PC-3 (cell line): ENCODE results near the gene FGD3. TPM values are rescaled to one million over a fixed set of nuclear protein-coding genes. Genes with fewer than 3 reads are reported as not detected.
A peak's percentile ranks its signal among the peaks of the same experiment; 100 is the strongest.

Source experiments
- ATAC-seq: fragments of 200-7000 bp; cut with Tn5 transposase; 2 replicates; pipeline ENCODE4 v1.9.1; 2020; ENCODE audit warnings: mild to moderate bottlenecking, moderate library complexity
- BruUV-seq: library from RNA; stranded (reverse); fragments of 400-500 nt; replicated peaks from 2 replicates; lab custom pipeline; 2021; lab: Mats Ljungman, UMichigan
- CTCF ChIA-PET: fragments of 300-600 bp; sonication (Branson Sonifier 250); formaldehyde crosslinking; loops from one replicate; lab custom pipeline; 2022; ENCODE audit warnings: antibody characterized with exemption; lab: Charles Lee
- POLR2A ChIA-PET: fragments of 300-600 bp; sonication (Branson Sonifier 250); formaldehyde crosslinking; loops from one replicate; lab custom pipeline; 2022; ENCODE audit warnings: antibody characterized with exemption; ENCODE audit not compliant: unreplicated experiment; lab: Charles Lee
- DNase-seq: peaks from one replicate; pipeline ENCODE4 v3.0.0-alpha.2; 2015
- H2AFZ ChIP-seq: fragments of 300-600 bp; sonication (generic); 2 replicates; pipeline ENCODE4 v1.6.0; 2016; ENCODE audit warnings: antibody characterized with exemption, low read length
- H3F3A ChIP-seq: fragments of 300-600 bp; sonication (generic); one replicate; pipeline ENCODE4 v1.6.0; 2017; ENCODE audit warnings: antibody characterized with exemption, low read length, control low read depth, mild to moderate bottlenecking; ENCODE audit not compliant: unreplicated experiment
- H3K27ac ChIP-seq: fragments of 300-600 bp; sonication (generic); 2 replicates; pipeline ENCODE4 v1.5.1; 2016; ENCODE audit warnings: mild to moderate bottlenecking, low read length
- H3K27me3 ChIP-seq: fragments of 300-600 bp; sonication (generic); 2 replicates; pipeline ENCODE4 v1.6.1; 2016; ENCODE audit warnings: low read length, mixed read lengths
- H3K36me3 ChIP-seq: fragments of 300-600 bp; sonication (generic); 2 replicates; pipeline ENCODE4 v1.6.1; 2016; ENCODE audit warnings: low read depth, mixed run types, low read length, mixed read lengths
- H3K4me1 ChIP-seq: fragments of 300-600 bp; sonication (generic); 2 replicates; pipeline ENCODE4 v1.5.1; 2016; ENCODE audit warnings: low read length; ENCODE audit not compliant: insufficient read depth
- H3K4me2 ChIP-seq: fragments of 300-600 bp; sonication (generic); 2 replicates; pipeline ENCODE4 v1.6.0; 2016; ENCODE audit warnings: low read length
- H3K4me3 ChIP-seq: fragments of 300-600 bp; sonication (generic); 2 replicates; pipeline ENCODE4 v1.5.1; 2016; ENCODE audit warnings: mild to moderate bottlenecking, low read length, mixed read lengths
- H3K79me2 ChIP-seq: fragments of 300-600 bp; sonication (generic); 2 replicates; pipeline ENCODE4 v1.6.1; 2017; ENCODE audit warnings: low read length, mixed read lengths
- H3K9ac ChIP-seq: fragments of 300-600 bp; sonication (generic); 2 replicates; pipeline ENCODE4 v1.6.0; 2016; ENCODE audit warnings: mild to moderate bottlenecking, low read length
- H3K9me2 ChIP-seq: fragments of 300-600 bp; sonication (generic); replicated peaks from 2 replicates; pipeline ENCODE4 v1.6.1; 2016; ENCODE audit warnings: mixed run types, low read length, mixed read lengths
- H3K9me3 ChIP-seq: fragments of 300-600 bp; sonication (generic); 2 replicates; pipeline ENCODE4 v1.6.1; 2016; ENCODE audit warnings: low read length, mixed read lengths
- H4K20me1 ChIP-seq: fragments of 300-600 bp; sonication (generic); 2 replicates; pipeline ENCODE4 v1.6.1; 2016; ENCODE audit warnings: low read length, mixed read lengths
- EZH2 ChIP-seq: fragments of 300-600 bp; sonication (generic); IDR thresholded peaks from one replicate; pipeline ENCODE4 v1.6.1; 2017; ENCODE audit warnings: antibody characterized with exemption, mild to moderate bottlenecking, low read length; ENCODE audit not compliant: unreplicated experiment
- EZH2phosphoT487 ChIP-seq: fragments of 300-600 bp; sonication (generic); IDR thresholded peaks from 2 replicates; pipeline ENCODE4 v1.6.1; 2018; ENCODE audit warnings: mild to moderate bottlenecking, antibody characterized with exemption, low read length, borderline replicate concordance
- intact Hi-C: fragments of 100-400 bp; cut with micrococcal nuclease; formaldehyde crosslinking; loops from 2 replicates; pipeline ENCODE4 v1.9.0; 2023
- total RNA-seq: library from RNA; depleted of rRNA; stranded (reverse); fragments of >200 nt; gene quantifications from 2 replicates; pipeline ENCODE4 v1.2.3, GENCODE V29; 2014
- TF ChIP-seq, protein P1 (sequence below): fragments of 300-600 bp; sonication (generic); conservative IDR thresholded peaks from 2 replicates; pipeline ENCODE4 v1.5.1; 2017; ENCODE audit warnings: antibody characterized with exemption, low read depth, mild to moderate bottlenecking, low read length

FGD3 gene
- total RNA-seq, 1 experiment from 2014 or later: 5.4 TPM

DNA sequence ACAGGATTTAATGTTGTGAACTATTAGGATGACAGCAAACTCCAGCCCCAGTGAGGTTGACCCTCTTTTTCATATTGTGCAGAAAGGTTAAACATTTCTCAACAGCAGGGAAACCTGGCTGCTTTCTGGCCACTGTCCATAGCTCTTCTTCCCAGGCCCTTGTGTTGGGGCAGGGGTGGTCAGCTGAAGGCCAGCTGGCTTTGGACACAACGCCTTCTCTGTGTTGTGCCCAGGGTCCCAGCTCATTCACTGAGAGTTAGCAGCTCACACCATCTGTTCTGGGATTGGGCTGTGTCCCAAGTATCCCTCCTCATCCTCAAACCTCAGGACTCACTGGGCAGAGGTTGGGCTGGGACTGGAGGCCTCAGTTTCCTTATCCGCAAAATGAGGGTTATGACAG, 1.3 kb downstream of the FGD3 start:
- BruUV-seq: no TSS peak
- Histone ChIP-seq H3K36me3 (no peaks in the 10 kb centered on the region), H3K27ac (no peak overlapping the region), H3K9me2 (no peaks in the 10 kb centered on the region), H3K27me3 (no peaks in the 10 kb centered on the region), H4K20me1 (no peaks in the 10 kb centered on the region), H2AFZ (no peak overlapping the region), H3K9me3 (no peaks in the 10 kb centered on the region), H3K79me2 (no peaks in the 10 kb centered on the region), H3K4me3 (no peak overlapping the region), H3F3A (no peaks in the 10 kb centered on the region), H3K4me1 (peaks cover 8% of the 10 kb centered on the region), H3K9ac (no peak overlapping the region), H3K4me2 (no peak overlapping the region)
- DNase-seq (no peak), ATAC-seq (no peak)
- intact Hi-C loops: no loop called here
- CTCF ChIA-PET: no interaction called here
- POLR2A ChIA-PET: no interaction called here
- no peak for TF ChIP-seq EZH2phosphoT487
- TF ChIP-seq, protein P1, sequence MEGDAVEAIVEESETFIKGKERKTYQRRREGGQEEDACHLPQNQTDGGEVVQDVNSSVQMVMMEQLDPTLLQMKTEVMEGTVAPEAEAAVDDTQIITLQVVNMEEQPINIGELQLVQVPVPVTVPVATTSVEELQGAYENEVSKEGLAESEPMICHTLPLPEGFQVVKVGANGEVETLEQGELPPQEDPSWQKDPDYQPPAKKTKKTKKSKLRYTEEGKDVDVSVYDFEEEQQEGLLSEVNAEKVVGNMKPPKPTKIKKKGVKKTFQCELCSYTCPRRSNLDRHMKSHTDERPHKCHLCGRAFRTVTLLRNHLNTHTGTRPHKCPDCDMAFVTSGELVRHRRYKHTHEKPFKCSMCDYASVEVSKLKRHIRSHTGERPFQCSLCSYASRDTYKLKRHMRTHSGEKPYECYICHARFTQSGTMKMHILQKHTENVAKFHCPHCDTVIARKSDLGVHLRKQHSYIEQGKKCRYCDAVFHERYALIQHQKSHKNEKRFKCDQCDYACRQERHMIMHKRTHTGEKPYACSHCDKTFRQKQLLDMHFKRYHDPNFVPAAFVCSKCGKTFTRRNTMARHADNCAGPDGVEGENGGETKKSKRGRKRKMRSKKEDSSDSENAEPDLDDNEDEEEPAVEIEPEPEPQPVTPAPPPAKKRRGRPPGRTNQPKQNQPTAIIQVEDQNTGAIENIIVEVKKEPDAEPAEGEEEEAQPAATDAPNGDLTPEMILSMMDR: no peak
- no peak for TF ChIP-seq EZH2

DNA sequence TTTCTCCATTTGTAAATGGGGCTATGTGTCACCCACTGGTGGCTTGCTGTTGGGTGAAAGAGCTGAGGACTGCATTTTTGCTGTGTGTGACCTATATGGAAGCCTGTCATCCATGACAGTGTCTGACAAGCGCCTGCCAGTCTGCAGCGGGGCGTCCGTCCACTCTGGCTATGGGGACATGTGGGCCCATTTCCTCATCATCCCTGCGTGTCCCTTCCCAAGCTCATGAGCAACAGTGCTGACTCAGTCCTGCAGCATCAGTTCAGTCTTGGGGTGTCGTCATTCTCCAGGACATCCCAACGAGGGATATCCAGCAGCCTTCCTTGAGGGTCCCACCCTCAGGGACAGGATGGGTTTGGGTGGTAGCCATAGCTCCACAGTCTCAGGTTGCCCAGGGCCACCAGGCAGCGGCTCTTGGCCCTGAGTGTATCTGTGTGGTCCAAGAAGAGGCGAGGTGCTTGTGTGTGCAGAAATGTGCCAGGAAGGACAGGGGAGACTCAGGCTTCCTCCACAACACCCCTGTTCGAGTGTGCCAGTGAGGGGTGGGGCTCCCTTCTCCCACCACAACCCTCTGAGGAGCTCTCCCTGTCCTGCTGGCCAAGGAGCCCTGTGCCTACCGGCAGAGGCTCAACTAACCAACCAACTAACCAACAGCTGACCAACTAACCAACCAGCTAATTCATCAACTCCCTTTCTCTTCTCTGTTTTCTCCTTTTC, 2.1 kb downstream of the FGD3 start:
- TF ChIP-seq, protein P1: no peak
- TF ChIP-seq EZH2 (no peak), EZH2phosphoT487 (no peak)
- POLR2A ChIA-PET: no interaction called here
- Histone ChIP-seq H3K4me1 (peaks cover 16% of the 10 kb centered on the region), H3K4me2 (no peak overlapping the region), H3F3A (no peaks in the 10 kb centered on the region), H3K9me3 (no peaks in the 10 kb centered on the region), H3K79me2 (no peaks in the 10 kb centered on the region), H3K4me3 (no peak overlapping the region), H2AFZ (no peak overlapping the region), H3K36me3 (no peaks in the 10 kb centered on the region), H3K9ac (no peak overlapping the region), H3K27me3 (no peaks in the 10 kb centered on the region), H3K9me2 (no peaks in the 10 kb centered on the region), H4K20me1 (no peaks in the 10 kb centered on the region), H3K27ac (no peak overlapping the region)
- DNase-seq (no peak), ATAC-seq (no peak)
- intact Hi-C loops: no loop called here
- no TSS peak for BruUV-seq
- CTCF ChIA-PET: no interaction called here

DNA sequence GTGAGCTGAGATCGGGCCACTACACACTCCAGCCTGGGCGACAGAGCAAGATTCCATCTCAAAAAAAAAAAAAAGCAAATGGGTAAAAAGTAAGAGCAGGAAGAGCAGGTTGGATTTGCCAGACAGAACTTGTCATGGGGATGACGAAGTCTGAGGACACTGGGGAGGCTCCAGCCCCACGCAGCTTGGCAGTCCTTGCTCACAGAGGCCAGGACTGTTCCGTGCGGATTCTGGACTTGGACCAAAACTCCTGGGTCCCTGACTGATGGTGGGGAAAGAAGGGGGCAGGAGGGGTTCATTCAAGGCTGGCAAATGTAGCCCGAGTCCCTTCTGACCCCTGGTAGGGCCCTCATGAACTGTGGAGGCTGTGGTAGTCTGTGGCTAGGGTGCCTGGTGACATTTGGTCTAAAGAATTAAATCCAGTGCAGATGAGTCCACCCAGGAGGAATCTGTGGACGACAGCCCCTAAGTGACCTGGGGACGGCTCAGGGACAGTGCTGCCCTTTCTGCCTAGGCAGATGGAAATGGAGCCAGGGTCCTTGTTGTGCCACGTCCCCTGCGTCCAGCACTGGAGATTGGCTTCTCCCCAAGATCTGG, 3.1 kb downstream of the FGD3 start:
- peaks cover 19% of the 10 kb centered on the region for H3K4me1 ChIP-seq
- no peak overlapping the region for H3K4me3 ChIP-seq
- no peaks in the 10 kb centered on the region for H3K9me3 ChIP-seq
- no peak overlapping the region for H3K4me2 ChIP-seq
- no peaks in the 10 kb centered on the region for H3K79me2 ChIP-seq
- BruUV-seq: no TSS peak
- intact Hi-C loops: no loop called here
- no peak overlapping the region for H2AFZ ChIP-seq
- TF ChIP-seq EZH2phosphoT487: no peak
- TF ChIP-seq, protein P1: no peak
- TF ChIP-seq EZH2: no peak
- no peak overlapping the region for H3K9ac ChIP-seq
- H4K20me1 ChIP-seq: no peaks in the 10 kb centered on the region
- no peaks in the 10 kb centered on the region for H3K36me3 ChIP-seq
- POLR2A ChIA-PET: no interaction called here
- ATAC-seq (no peak), DNase-seq (peak; percentile 24)
- no peak overlapping the region for H3K27ac ChIP-seq
- no peaks in the 10 kb centered on the region for H3K27me3 ChIP-seq
- no peaks in the 10 kb centered on the region for H3K9me2 ChIP-seq
- H3F3A ChIP-seq: no peaks in the 10 kb centered on the region
- CTCF ChIA-PET: no interaction called here
